Measurements from ENCODE around the gene MORN4.
"Not testable (repeated sequence)": the region's sequence is repeated elsewhere in the genome, so short reads cannot be mapped to it uniquely, and the experiment has no call there.

Gene MORN4

GRCh38 chr10:97632949-97633884 is at the start of gene MORN4:
Gene MORN4, minus strand, starts transcription at chr10:97633500. Its CDS starts 13,847 bp downstream, at chr10:97619653.
- DNase-seq, result peak; percentile 90 to 92

- DNase-seq, result no peak
These were observed 48.7 kb upstream of the MORN4 start for GRCh38 chr10:97682042-97682441.

- DNase-seq, result no peak
These were observed 46.3 kb upstream of the MORN4 start for GRCh38 chr10:97679594-97679993.

- DNase-seq, result peak; percentile 27 to 28
These were observed 43.7 kb upstream of the MORN4 start for GRCh38 chr10:97676770-97677581.

DNA sequence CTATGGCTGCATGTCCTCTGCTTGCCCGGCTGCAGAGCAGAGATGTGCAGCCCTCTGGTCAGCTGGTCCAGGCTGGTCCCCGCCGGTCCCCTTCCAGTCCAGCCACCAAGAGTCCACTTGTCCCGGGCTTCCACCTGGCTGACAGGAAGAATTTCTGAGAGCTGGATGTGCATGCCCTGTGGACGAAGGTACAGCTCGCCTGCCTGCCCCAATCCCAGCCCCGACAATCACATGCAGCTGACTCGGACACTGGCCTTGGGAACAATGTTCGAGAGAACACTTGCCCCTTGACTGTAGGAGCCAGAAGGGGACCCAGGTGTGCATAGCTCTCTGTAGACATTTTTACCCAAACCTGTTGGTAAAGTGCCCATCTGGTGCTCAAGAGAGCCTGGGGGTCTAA is 41.9 kb upstream of the MORN4 start:
- no peak for DNase-seq

DNA sequence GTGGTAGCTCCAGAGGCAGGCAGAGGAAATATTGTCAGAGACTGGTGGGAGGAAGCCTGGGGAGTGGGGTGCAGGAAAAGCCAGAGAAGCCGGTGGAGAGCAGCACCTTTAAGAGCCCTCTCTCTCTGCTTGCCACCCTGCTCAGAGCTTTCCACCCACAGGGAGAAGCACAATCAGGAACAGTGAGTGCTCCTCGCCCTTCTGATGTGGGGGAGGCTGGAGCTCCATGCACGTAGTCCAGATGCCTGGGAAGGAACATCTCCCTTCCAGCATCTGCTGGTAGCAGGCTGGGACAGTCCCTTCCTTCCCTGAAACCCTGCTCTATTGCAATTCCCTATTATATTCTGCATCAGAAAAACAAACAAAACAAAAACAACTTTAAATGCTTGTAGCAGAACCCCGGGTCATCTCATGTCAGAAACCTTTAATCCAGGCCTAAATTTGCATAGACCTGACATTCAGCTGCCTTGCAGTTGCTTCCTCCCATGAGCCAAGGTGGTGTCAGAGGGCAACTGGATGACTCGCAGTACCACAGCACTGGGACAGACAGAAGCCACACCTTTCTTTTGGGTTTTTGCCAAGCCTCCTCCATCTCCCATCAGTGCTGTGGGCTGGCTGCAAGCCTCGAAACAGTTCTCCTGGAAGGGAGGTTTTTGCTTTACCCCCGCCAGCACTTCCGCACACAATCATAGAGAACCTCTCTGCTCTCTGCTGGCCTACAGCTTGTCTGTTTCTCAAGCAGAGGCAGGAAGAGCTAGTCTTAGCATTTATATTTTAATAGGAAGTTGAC is 40.6 kb upstream of the MORN4 start:
- peak in 1 of 2 experiments; percentile 26 for DNase-seq

GRCh38 chr10:97669571-97669970 is 36.3 kb upstream of the MORN4 start:
- no peak for DNase-seq

DNA sequence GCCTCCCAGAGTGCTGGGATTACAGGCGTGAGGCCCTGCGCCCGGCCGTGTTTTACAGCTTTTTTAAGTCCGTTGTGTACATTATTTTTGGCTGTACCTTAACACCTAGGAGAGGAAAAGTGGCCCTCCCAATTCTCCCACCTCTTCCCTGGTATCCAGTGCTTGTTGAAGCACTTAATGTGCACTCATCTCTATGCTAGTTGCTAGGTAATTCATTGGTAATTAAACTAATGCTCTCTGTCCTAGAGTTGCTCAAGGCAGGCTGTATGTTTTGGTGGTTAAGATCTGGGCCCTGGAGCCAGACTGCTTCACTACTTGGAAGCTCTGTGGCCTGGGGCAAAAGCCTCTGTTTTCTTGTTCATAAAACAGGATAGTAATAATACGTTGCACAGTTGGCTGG is 34.2 kb upstream of the MORN4 start:
- no peak for DNase-seq

GRCh38 chr10:97666992-97667391 is 33.7 kb upstream of the MORN4 start:
- DNase-seq, result no peak

DNA sequence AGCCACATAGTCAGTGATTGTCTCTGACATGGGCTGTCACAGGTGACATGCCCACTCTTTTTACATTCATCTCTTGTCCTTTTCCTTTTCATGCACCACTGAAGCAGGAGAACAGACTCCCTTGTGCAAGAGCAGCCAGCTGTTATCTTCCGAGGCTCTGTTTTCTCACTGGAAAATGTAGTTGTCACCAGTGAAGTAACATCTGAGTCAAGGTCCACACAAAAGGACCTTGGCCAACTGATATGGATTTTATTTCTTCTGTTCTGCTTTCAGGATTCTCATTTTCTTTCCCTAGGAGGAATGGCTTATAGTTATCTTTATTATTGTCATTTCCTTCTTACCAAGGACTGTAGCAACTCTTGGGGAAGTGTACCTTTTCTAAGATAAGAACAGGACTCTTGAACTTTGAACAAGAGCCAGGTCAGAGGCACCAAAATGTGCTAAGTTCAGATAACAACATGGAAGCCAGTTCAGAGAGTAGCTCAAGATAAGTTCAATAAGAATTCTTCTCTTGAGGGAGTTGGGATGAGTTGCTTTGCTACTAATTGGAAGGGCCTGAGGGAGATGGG is 31.1 kb upstream of the MORN4 start:
- no peak for DNase-seq

- DNase-seq, result no peak
These were observed 26.3 kb upstream of the MORN4 start for GRCh38 chr10:97659589-97659988.

- DNase-seq, result no peak
These were observed 23.5 kb upstream of the MORN4 start for GRCh38 chr10:97656777-97657176.

DNA sequence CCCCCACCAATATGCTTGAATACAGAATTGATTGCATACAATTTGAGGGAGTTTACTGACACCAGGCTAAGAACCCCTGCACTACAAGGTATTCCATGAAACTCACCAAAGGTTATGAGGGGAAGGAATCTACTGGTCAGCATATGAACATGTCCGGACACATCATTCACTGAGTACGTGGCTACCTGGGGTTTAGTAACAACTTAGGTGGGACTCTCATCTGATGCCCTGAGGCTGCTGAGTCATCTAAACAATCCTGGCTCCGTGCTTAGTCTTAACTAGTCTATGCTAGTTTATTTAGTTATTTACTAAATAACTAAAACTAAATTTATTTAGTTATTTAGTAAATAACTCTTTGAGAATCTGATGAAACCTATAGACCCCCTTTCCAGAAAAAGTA is 18.5 kb upstream of the MORN4 start:
- no peak for DNase-seq

GRCh38 chr10:97650726-97651125 is 17.4 kb upstream of the MORN4 start:
- DNase-seq, result no peak

GRCh38 chr10:97649405-97649750 is 16.1 kb upstream of the MORN4 start:
- DNase-seq, result not testable (repeated sequence)

DNA sequence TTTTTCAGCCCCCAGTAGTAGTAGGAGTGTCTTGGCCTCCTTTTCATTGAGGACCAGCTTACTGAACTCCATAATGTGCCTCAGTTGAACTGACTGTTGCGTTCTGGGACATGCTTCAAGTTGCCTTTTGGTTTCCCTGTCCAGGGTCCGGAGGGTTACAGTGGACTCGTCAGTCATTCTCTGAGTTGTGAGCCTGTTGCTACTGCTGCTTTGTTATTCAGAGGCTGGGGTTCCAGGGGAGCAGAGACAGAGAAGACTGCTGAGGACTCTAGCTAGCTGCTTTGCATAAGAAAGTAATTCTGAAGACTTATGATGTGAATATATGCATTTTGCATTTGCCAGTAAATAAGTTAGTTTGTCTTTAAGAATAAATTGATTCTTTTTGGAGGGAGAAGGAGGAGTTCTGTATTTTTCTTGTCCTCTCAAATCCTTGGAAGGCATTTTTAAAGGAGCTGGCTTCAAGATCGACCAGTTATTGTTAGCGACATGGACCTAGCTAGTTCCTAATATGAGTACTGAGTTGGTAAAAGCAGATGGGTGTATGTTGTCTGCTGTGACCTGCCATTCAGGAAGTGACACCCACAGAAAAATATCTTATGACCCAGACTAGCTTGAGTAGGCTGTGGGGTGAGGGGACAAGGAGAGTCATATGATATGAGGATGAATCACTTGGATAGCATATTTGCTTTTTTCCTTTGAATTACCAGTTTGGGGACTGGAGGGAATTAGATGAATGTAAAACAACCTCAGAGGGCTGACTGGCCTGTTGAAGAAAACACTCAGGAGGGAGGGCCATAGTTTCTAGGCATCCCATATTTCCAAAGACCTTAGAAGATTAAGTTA is 15.5 kb upstream of the MORN4 start:
- DNase-seq, result peak; percentile 23 to 37

- DNase-seq, result no peak
These were observed 14.3 kb upstream of the MORN4 start for GRCh38 chr10:97647556-97647955.

DNA sequence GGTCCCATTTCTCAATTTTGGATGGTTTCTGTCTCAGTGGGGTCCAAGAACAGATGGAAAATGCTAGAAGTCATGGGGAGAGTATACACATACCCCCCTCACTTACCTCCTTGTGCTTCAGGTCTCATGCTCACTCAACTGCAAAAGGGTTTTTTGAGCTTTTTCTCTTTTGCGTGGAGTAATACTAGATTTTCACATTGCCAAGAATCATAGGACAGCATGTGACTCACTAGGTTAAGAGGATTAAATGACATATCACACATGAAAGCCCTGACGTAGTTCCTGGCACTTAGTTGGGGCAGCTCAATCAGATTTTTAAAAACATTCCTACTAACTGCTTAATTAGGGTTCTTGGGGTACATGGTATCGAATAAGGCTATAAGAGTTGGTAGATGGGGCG is 11.6 kb upstream of the MORN4 start:
- no peak for DNase-seq

DNA sequence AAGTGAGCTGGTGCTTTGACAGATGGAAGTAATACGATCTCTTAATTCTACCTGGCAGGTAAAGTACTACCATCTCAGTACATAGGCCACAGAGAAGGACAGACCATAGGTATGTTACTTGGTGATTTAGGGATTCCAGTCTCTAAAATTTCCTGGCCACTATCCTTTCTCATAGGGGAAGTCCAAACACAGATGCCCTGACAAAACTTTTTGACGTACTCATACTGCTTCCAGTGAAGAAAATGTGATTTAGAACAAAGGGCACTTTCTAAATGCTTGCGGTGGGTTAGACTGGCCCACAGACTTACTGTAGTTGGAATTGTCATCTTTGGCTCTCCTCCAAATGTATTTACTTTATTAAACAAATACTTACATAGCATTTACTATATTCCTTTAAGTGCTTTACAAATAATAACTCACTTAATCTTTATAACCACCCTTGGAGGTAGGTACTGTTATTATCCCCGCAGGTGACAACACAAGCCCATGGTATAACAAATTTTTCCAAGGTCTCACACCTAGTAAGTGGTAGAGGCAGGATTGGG is 10.2 kb upstream of the MORN4 start:
- no peak for DNase-seq

DNA sequence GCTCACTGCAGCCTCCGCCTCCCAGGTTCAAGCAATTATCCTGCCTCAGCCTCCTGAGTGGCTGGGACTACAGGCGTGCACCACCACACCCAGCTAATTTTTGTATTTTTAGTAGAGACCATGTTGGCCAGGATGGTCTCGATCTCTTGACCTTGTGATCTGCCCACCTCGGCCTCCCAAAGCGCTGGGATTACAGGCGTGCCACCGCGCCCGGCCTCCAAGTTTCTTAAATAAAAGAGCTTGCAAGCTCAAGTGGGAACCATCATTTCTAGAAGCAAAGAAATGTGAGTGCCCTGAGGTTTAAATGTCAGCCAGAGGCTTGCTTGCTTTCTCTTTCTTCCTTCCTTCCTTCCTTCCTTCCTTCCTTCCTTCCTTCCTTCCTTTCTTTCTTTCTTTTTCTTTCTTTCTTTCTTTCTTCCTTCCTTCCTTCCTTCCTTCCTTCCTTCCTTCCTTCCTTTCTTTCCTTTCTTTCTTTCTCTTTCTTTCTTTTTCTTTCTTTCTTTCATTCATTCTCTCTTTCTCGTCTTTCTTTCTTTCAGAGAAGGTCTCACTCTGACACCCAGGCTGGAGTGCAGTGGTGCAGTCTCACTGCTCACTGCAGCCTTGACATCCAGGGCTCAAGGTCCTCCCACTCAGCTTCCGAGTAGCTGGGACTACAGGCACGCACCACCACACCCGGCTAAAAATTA is 9.3 kb upstream of the MORN4 start:
- not testable (repeated sequence) for DNase-seq
